ENCODE measurements around the gene TRPV4.

DNA sequence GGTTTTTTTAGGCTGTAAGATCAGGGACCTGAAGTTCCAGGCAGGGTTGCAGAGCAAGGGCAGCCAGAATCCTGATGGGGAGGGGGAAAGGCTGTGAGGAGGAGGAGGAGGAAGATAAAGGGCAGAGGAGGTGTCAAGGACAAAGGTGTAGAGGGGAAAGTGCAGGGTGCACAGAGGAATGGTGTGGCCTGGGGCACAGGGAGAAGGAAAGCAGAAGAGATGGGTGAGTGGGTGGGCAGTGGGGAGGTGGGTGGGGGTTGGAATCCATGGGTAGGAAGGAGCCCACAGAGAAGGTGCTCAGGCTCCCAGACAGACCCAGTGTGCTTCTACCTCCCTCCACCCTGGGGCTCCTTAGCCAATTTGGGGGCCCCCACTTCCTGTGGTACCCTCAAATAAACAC lies 11.2 kb downstream of the TRPV4 start:
- TF ChIP-seq POLR2A (IDR thresholded peaks at IDR 0.05) (no peak), CTCF (IDR thresholded peaks at IDR 0.05) (no peak)

Data from esophagus squamous epithelium (tissue), 4 donors.